ENCODE results near the gene AGBL2. TPM values are rescaled to one million over a fixed set of nuclear protein-coding genes. Genes with fewer than 3 reads are reported as not detected.
"Not testable (repeated sequence)": the region's sequence is repeated elsewhere in the genome, so short reads cannot be mapped to it uniquely, and the experiment has no call there.

Gene AGBL2
- total RNA-seq, 4 donors from 2014 or later: 0.17 to 0.65 TPM; not detected in 2

GRCh38 chr11:47723041-47723440 is 7.9 kb upstream of the AGBL2 start:
- TF ChIP-seq POLR2A (IDR thresholded peaks at IDR 0.05): no peak
- no peak for TF ChIP-seq CTCF (IDR thresholded peaks at IDR 0.05)
- intact Hi-C loops (cut with DNase I; ENCODE audit: low total_unique reads): no loop called here
- H3K4me3 ChIP-seq (ENCODE audit: low read depth, poor library complexity, severe bottlenecking): no peak overlapping the region
- DNase-seq (ENCODE audit: low spot score in 2 of 2): no peak
- WGBS, 2 donors: 90 to 95% methylated on average over 3 of the region's 3 CpGs

- intact Hi-C loops (cut with DNase I; ENCODE audit: low total_unique reads): no loop called here
- DNase-seq (ENCODE audit: low spot score in 2 of 2): no peak
- TF ChIP-seq CTCF (IDR thresholded peaks at IDR 0.05) (no peak), POLR2A (IDR thresholded peaks at IDR 0.05) (no peak)
- WGBS, 2 donors: 96% methylated on average over 12 of the region's 12 CpGs
- no peak overlapping the region for H3K4me3 ChIP-seq (ENCODE audit: low read depth, poor library complexity, severe bottlenecking)
Observed at GRCh38 chr11:47720651-47721050, 5.5 kb upstream of the AGBL2 start.

GRCh38 chr11:47716692-47717091 is 1.5 kb upstream of the AGBL2 start:
- WGBS, 2 donors: 71% methylated on average over 5 of the region's 5 CpGs
- intact Hi-C loops (cut with DNase I; ENCODE audit: low total_unique reads): no loop called here
- no peak for TF ChIP-seq CTCF (IDR thresholded peaks at IDR 0.05)
- no peak for TF ChIP-seq POLR2A (IDR thresholded peaks at IDR 0.05)
- DNase-seq (ENCODE audit: low spot score in 2 of 2): no peak
- no peak overlapping the region for H3K4me3 ChIP-seq (ENCODE audit: low read depth, poor library complexity, severe bottlenecking)

- no peak for TF ChIP-seq POLR2A (IDR thresholded peaks at IDR 0.05)
- TF ChIP-seq CTCF (IDR thresholded peaks at IDR 0.05): no peak
- 12 to 16% methylated on average over 19 of the region's 19 CpGs for WGBS, 2 donors
- H3K4me3 ChIP-seq (ENCODE audit: low read depth, poor library complexity, severe bottlenecking): peak overlapping the region; percentile 56
Observed at GRCh38 chr11:47714554-47715081, 551 bp downstream of the AGBL2 start.

GRCh38 chr11:47711816-47712215 is 3.4 kb downstream of the AGBL2 start:
- intact Hi-C loops (cut with DNase I; ENCODE audit: low total_unique reads): no loop called here
- DNase-seq (ENCODE audit: low spot score in 2 of 2): no peak
- no peak for TF ChIP-seq CTCF (IDR thresholded peaks at IDR 0.05)
- TF ChIP-seq POLR2A (IDR thresholded peaks at IDR 0.05): no peak
- no peak overlapping the region for H3K4me3 ChIP-seq (ENCODE audit: low read depth, poor library complexity, severe bottlenecking)
- 89 to 93% methylated on average over 5 of the region's 5 CpGs for WGBS, 2 donors

More at GRCh38 chr11:47714554-47715081, 551 bp downstream of the AGBL2 start:
- intact Hi-C loops (cut with DNase I; ENCODE audit: low total_unique reads): no loop called here
- peak; percentile 18 to 89 for DNase-seq (ENCODE audit: low spot score in 2 of 2)

- intact Hi-C loops (cut with DNase I; ENCODE audit: low total_unique reads): no loop called here
- TF ChIP-seq POLR2A (IDR thresholded peaks at IDR 0.05) (no peak), CTCF (IDR thresholded peaks at IDR 0.05) (no peak)
- no peak overlapping the region for H3K4me3 ChIP-seq (ENCODE audit: low read depth, poor library complexity, severe bottlenecking)
- no peak for DNase-seq (ENCODE audit: low spot score in 2 of 2)
- 84 to 85% methylated on average over 5 of the region's 5 CpGs for WGBS, 2 donors
Observed at GRCh38 chr11:47711225-47711624, 3.9 kb downstream of the AGBL2 start.

GRCh38 chr11:47707275-47707786 is 7.8 kb downstream of the AGBL2 start:
- H3K4me3 ChIP-seq (ENCODE audit: low read depth, poor library complexity, severe bottlenecking); DNase-seq (ENCODE audit: low spot score in 2 of 2); intact Hi-C loops (cut with DNase I; ENCODE audit: low total_unique reads): not testable (repeated sequence)
- 81 to 85% methylated on average over 5 of the region's 5 CpGs for WGBS, 2 donors

Data from lower leg skin (tissue), 4 donors.